Posterior cingulate gyrus (tissue), 11 donors: ENCODE results near the gene PGGT1B.
"Not testable (repeated sequence)": the region's sequence is repeated elsewhere in the genome, so short reads cannot be mapped to it uniquely, and the experiment has no call there.

ENCODE experiments used
- DNase-seq, 10 donors: peaks; one replicate each; pipeline versions ENCODE4 v3.0.0 to v3.0.0-alpha.2; 2020 to 2021; ENCODE audit warnings: mixed read lengths in 3 of 10
- intact Hi-C: fragments of 100-400 bp; cut with DNase I; formaldehyde crosslinking; loops from one replicate; pipeline ENCODE4 v1.15.1; 2023

The PGGT1B gene

GRCh38 chr5:115263078-115263380 is 352 bp upstream of the PGGT1B start:
- intact Hi-C loops, result no loop called here
- no peak for DNase-seq

GRCh38 chr5:115262011-115262320 is 711 bp downstream of the PGGT1B start:
- no peak for DNase-seq
- intact Hi-C loops, result no loop called here

GRCh38 chr5:115260248-115260647 is 2.4 kb downstream of the PGGT1B start:
- no peak for DNase-seq
- intact Hi-C loops, result no loop called here

- intact Hi-C loops, result no loop called here
- DNase-seq, result no peak
Observed at GRCh38 chr5:115257981-115258380, 4.7 kb downstream of the PGGT1B start.

GRCh38 chr5:115249379-115249778 is 13.3 kb downstream of the PGGT1B start:
- intact Hi-C loops, result loop anchor here (5.0 kb wide), 2 partner anchors 72 to 1637 kb away; no protein-coding TSS in a partner anchor
- DNase-seq, result not testable (repeated sequence)

- no peak for DNase-seq
- intact Hi-C loops, result loop anchor here (1.0 to 5.0 kb wide), 3 partner anchors 69 to 1634 kb away; no protein-coding TSS in a partner anchor
Observed at GRCh38 chr5:115246361-115246991, 16.2 kb downstream of the PGGT1B start.

GRCh38 chr5:115243412-115243811 is 19.3 kb downstream of the PGGT1B start:
- intact Hi-C loops, result no loop called here
- no peak for DNase-seq

- DNase-seq, result no peak
- intact Hi-C loops, result no loop called here
Observed at GRCh38 chr5:115241881-115242642, 20.6 kb downstream of the PGGT1B start.

- intact Hi-C loops, result loop anchor here (5.0 kb wide), 1 partner anchor 145 kb away; no protein-coding TSS in a partner anchor
- no peak for DNase-seq
Observed at GRCh38 chr5:115237066-115237465, 25.6 kb downstream of the PGGT1B start.

- intact Hi-C loops, result loop anchor here (5.0 kb wide), 1 partner anchor 144 kb away; no protein-coding TSS in a partner anchor
Observed at GRCh38 chr5:115236599-115236998, 26.1 kb downstream of the PGGT1B start.

GRCh38 chr5:115231598-115231997 is 31.1 kb downstream of the PGGT1B start:
- no peak for DNase-seq
- intact Hi-C loops, result no loop called here

More at GRCh38 chr5:115236599-115236998, 26.1 kb downstream of the PGGT1B start:
- DNase-seq, result no peak

GRCh38 chr5:115229606-115230005 is 33.1 kb downstream of the PGGT1B start:
- intact Hi-C loops, result no loop called here

GRCh38 chr5:115227281-115227680 is 35.4 kb downstream of the PGGT1B start:
- no peak for DNase-seq
- intact Hi-C loops, result no loop called here

More at GRCh38 chr5:115229606-115230005, 33.1 kb downstream of the PGGT1B start:
- no peak for DNase-seq

GRCh38 chr5:115214541-115214940 is 48.1 kb downstream of the PGGT1B start:
- intact Hi-C loops, result no loop called here
- DNase-seq, result no peak

GRCh38 chr5:115209279-115209678 is 53.4 kb downstream of the PGGT1B start:
- intact Hi-C loops, result no loop called here
- DNase-seq, result peak in 1 of 10 donors; percentile 3

GRCh38 chr5:115202952-115203351 is 59.7 kb downstream of the PGGT1B start:
- intact Hi-C loops, result no loop called here
- no peak for DNase-seq

- intact Hi-C loops, result no loop called here
- no peak for DNase-seq
Observed at GRCh38 chr5:115196161-115196560, 66.5 kb downstream of the PGGT1B start.

GRCh38 chr5:115194676-115195075 is 68.0 kb downstream of the PGGT1B start:
- intact Hi-C loops, result no loop called here
- no peak for DNase-seq

- DNase-seq, result no peak
- intact Hi-C loops, result no loop called here
Observed at GRCh38 chr5:115193295-115193694, 69.4 kb downstream of the PGGT1B start.

- no peak for DNase-seq
- intact Hi-C loops, result no loop called here
Observed at GRCh38 chr5:115192098-115192497, 70.6 kb downstream of the PGGT1B start.

- intact Hi-C loops, result no loop called here
- DNase-seq, result no peak
Observed at GRCh38 chr5:115191474-115192031, 71.1 kb downstream of the PGGT1B start.

GRCh38 chr5:115190388-115190787 is 72.3 kb downstream of the PGGT1B start:
- no peak for DNase-seq
- intact Hi-C loops, result no loop called here
